Body of pancreas (tissue), 4 donors: ENCODE results near the gene NR1I2. TPM values are rescaled to one million over a fixed set of nuclear protein-coding genes. Genes with fewer than 3 reads are reported as not detected.

Experiments used
- ATAC-seq: fragments of 150-250 bp; one replicate; pipeline ENCODE4 v1.9.1; 2016
- DNase-seq, 4 donors: peaks; one replicate each; pipeline ENCODE4 v3.0.0-alpha.2; 2019
- H3K27ac ChIP-seq, 4 donors: fragments of 200-600 bp; sonication (generic); 1 replicate in 3 of 4; 2 replicates in 1 of 4; pipeline versions ENCODE4 v1.5.1 to v1.6.1; 2016 to 2019; ENCODE audit warnings: mild to moderate bottlenecking in 1 of 4, mixed read lengths in 1 of 4, moderate library complexity in 1 of 4
- H3K27me3 ChIP-seq, 2 donors: fragments of 200-600 bp; sonication (generic); one replicate each; pipeline ENCODE4 v1.6.0; 2016; ENCODE audit warnings: mild to moderate bottlenecking in 1 of 2
- H3K36me3 ChIP-seq, 2 donors: fragments of 200-600 bp; sonication (generic); replicated peaks in 1 of 2; 2 replicates each; pipeline ENCODE4 v1.5.1; 2016; ENCODE audit warnings: low read depth in 2 of 2; ENCODE audit not compliant: insufficient read depth in 1 of 2
- H3K4me1 ChIP-seq: fragments of 200-600 bp; sonication (generic); one replicate; pipeline ENCODE4 v1.6.0; 2016
- H3K4me3 ChIP-seq, 2 donors: fragments of 200-600 bp; sonication (generic); 1 replicate in 1 of 2; 2 replicates in 1 of 2; pipeline ENCODE4 v1.5.1; 2016 to 2019
- H3K9me3 ChIP-seq, 3 donors: fragments of 200-600 bp; sonication (generic); 1 replicate in 2 of 3; 2 replicates in 1 of 3; pipeline ENCODE4 v1.5.1; 2016
- POLR2A ChIP-seq, 3 donors: fragments of 450-650 bp; IDR thresholded peaks; one replicate each; pipeline ENCODE4 v1.6.1; 2016; ENCODE audit warnings: antibody characterized with exemption in 3 of 3, mild to moderate bottlenecking in 2 of 3
- WGBS, 2 donors: methylation state at CpG; one replicate each; pipeline ENCODE4 v1.1.5; 2017; 5-methylcytosine and 5-hydroxymethylcytosine counted together
- intact Hi-C: fragments of 100-400 bp; cut with DNase I; formaldehyde crosslinking; loops from one replicate; pipeline ENCODE4 v1.15.1; 2023
- total RNA-seq, 2 donors: library from RNA; depleted of rRNA; stranded (reverse); fragments of >200 nt; gene quantifications; one replicate each; pipeline ENCODE4 v1.1.0, GENCODE V29; 2016
- TF ChIP-seq, protein P1 (sequence below), 7 experiments: fragments of 450-650 bp in 4 of 7; fragments of 200-600 bp in 3 of 7; sonication (generic) in 3 of 7; IDR thresholded peaks; one replicate each; pipeline ENCODE4 v1.5.1; 2016 to 2019; ENCODE audit warnings: antibody characterized with exemption in 7 of 7

The NR1I2 gene
- total RNA-seq, 2 donors from 2014 or later: 5.4 TPM; not detected in 1

DNA sequence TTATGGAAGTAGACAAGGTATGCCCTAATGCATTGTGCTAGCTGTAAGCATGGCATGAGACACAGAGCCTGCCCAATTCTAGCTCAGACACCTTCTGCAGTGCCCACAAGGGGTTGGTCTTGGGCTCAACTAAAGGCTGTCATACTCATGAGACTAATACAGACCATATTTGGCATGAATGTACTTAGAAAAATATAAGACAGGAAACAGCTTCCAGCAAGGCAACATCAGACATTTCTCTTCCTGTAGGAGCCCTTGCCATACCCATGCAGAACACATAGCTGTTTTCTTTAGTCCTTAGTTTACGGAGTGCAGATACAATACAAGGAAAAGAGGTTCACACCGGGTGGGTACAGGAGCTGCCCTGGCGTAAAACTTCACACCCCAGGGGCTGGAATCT lies 30.5 kb upstream of the NR1I2 start:
- Histone ChIP-seq H3K27ac (no peak overlapping the region), H3K27me3 (no peaks in the 10 kb centered on the region), H3K4me1 (no peaks in the 10 kb centered on the region), H3K4me3 (no peak overlapping the region), H3K36me3 (peaks cover 7 to 30% of the 10 kb centered on the region in 2 donors), H3K9me3 (peaks cover 0 to 7% (median 0%) of the 10 kb centered on the region in 3 donors)
- 82 to 93% methylated on average over 3 of the region's 3 CpGs for WGBS, 2 donors
- no peak for DNase-seq
- intact Hi-C loops: no loop called here
- no peak for TF ChIP-seq POLR2A (IDR thresholded peaks at IDR 0.05)
- TF ChIP-seq, protein P1, sequence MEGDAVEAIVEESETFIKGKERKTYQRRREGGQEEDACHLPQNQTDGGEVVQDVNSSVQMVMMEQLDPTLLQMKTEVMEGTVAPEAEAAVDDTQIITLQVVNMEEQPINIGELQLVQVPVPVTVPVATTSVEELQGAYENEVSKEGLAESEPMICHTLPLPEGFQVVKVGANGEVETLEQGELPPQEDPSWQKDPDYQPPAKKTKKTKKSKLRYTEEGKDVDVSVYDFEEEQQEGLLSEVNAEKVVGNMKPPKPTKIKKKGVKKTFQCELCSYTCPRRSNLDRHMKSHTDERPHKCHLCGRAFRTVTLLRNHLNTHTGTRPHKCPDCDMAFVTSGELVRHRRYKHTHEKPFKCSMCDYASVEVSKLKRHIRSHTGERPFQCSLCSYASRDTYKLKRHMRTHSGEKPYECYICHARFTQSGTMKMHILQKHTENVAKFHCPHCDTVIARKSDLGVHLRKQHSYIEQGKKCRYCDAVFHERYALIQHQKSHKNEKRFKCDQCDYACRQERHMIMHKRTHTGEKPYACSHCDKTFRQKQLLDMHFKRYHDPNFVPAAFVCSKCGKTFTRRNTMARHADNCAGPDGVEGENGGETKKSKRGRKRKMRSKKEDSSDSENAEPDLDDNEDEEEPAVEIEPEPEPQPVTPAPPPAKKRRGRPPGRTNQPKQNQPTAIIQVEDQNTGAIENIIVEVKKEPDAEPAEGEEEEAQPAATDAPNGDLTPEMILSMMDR (IDR thresholded peaks at IDR 0.05): no peak
- ATAC-seq: no peak

- 84 to 86% methylated on average over 1 of the region's 1 CpG for WGBS, 2 donors
These were observed 21.9 kb upstream of the NR1I2 start for GRCh38 chr3:119759962-119760361.

DNA sequence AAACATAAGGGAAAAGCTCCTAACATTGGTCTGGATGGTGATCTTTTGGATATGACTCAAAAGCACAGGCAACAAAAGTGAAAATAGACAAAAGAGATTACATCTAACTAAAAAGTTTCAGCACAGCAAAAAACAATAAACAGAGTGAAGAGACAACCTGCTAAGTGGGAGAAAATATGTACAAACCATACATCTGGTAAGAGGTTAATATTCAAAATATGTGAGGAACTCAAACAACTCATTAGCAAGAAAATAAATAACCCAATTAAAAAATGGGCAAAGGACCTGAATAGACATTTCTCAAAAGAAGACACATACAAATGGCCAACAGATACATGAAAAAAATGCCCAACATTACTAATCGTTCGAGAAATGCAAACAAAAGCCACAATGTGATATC lies 19.0 kb upstream of the NR1I2 start:
- no peaks in the 10 kb centered on the region for H3K4me1 ChIP-seq
- H3K27me3 ChIP-seq: no peaks in the 10 kb centered on the region
- no peak for TF ChIP-seq POLR2A (IDR thresholded peaks at IDR 0.05)
- TF ChIP-seq, protein P1 (IDR thresholded peaks at IDR 0.05): no peak
- no peaks in the 10 kb centered on the region for H3K9me3 ChIP-seq
- DNase-seq: no peak
- 91 to 96% methylated on average over 2 of the region's 2 CpGs for WGBS, 2 donors
- intact Hi-C loops: no loop called here
- ATAC-seq: no peak
- no peak overlapping the region for H3K4me3 ChIP-seq
- no peak overlapping the region for H3K27ac ChIP-seq
- no peaks in the 10 kb centered on the region for H3K36me3 ChIP-seq

More at GRCh38 chr3:119759962-119760361, 21.9 kb upstream of the NR1I2 start:
- Histone ChIP-seq H3K9me3 (no peaks in the 10 kb centered on the region), H3K4me3 (no peak overlapping the region), H3K36me3 (peaks cover 0 to 7% of the 10 kb centered on the region in 2 donors), H3K4me1 (no peaks in the 10 kb centered on the region), H3K27me3 (no peaks in the 10 kb centered on the region), H3K27ac (no peak overlapping the region)
- DNase-seq (no peak), ATAC-seq (no peak)
- no peak for TF ChIP-seq POLR2A (IDR thresholded peaks at IDR 0.05)
- TF ChIP-seq, protein P1 (IDR thresholded peaks at IDR 0.05): no peak
- intact Hi-C loops: no loop called here

- no peak for DNase-seq
- ATAC-seq: no peak
- H3K27me3 ChIP-seq: no peaks in the 10 kb centered on the region
- intact Hi-C loops: no loop called here
- no peak overlapping the region for H3K4me3 ChIP-seq
- H3K27ac ChIP-seq: no peak overlapping the region
- no peaks in the 10 kb centered on the region for H3K9me3 ChIP-seq
- TF ChIP-seq, protein P1 (IDR thresholded peaks at IDR 0.05): no peak
- TF ChIP-seq POLR2A (IDR thresholded peaks at IDR 0.05): no peak
- no peaks in the 10 kb centered on the region for H3K36me3 ChIP-seq
- H3K4me1 ChIP-seq: no peaks in the 10 kb centered on the region
These were observed 18.4 kb upstream of the NR1I2 start for GRCh38 chr3:119763466-119763865.

DNA sequence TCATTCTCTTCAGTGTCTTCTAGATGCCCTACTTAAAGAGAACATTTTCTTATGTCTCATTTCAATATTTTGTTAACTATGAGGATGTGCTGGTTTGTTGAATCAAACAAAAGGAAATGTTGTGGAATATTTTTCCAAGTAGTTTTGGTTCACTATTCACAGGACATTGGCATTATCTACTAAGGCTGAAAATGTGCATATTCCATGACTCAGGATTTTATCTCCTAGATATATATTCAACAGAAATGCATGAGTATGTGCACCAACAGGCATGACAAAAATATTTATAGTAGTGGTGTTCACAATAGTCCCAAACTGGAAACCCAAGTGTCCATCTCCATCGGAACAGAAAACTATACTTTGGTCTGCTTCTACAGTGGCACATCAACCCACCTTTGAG lies 16.7 kb upstream of the NR1I2 start:
- no peaks in the 10 kb centered on the region for H3K9me3 ChIP-seq
- no peak for ATAC-seq
- intact Hi-C loops: no loop called here
- no peak overlapping the region for H3K4me3 ChIP-seq
- TF ChIP-seq, protein P1 (IDR thresholded peaks at IDR 0.05): no peak
- TF ChIP-seq POLR2A (IDR thresholded peaks at IDR 0.05): no peak
- no peak for DNase-seq
- 95 to 100% methylated on average over 1 of the region's 1 CpG for WGBS, 2 donors
- H3K27ac ChIP-seq: no peak overlapping the region
- no peaks in the 10 kb centered on the region for H3K4me1 ChIP-seq
- no peaks in the 10 kb centered on the region for H3K36me3 ChIP-seq
- no peaks in the 10 kb centered on the region for H3K27me3 ChIP-seq
